LNCaP clone FGC (cell line): ENCODE measurements around the gene RAPGEF3.

Experiments used
- DNase-seq: peaks from one replicate; pipeline ENCODE4 v3.0.0-alpha.2; 2011; ENCODE audit warnings: low read depth
- H3K4me3 ChIP-seq: 2 replicates; pipeline ENCODE4 v1.5.1; 2011; ENCODE audit warnings: mild to moderate bottlenecking, low read depth, low read length, control low read depth
- CTCF ChIP-seq: IDR thresholded peaks from 2 replicates; pipeline ENCODE4 v1.5.1; 2012; ENCODE audit warnings: mild to moderate bottlenecking; ENCODE audit not compliant: control insufficient read depth, insufficient read depth; ENCODE audit errors: extremely low read depth

Gene RAPGEF3

DNA sequence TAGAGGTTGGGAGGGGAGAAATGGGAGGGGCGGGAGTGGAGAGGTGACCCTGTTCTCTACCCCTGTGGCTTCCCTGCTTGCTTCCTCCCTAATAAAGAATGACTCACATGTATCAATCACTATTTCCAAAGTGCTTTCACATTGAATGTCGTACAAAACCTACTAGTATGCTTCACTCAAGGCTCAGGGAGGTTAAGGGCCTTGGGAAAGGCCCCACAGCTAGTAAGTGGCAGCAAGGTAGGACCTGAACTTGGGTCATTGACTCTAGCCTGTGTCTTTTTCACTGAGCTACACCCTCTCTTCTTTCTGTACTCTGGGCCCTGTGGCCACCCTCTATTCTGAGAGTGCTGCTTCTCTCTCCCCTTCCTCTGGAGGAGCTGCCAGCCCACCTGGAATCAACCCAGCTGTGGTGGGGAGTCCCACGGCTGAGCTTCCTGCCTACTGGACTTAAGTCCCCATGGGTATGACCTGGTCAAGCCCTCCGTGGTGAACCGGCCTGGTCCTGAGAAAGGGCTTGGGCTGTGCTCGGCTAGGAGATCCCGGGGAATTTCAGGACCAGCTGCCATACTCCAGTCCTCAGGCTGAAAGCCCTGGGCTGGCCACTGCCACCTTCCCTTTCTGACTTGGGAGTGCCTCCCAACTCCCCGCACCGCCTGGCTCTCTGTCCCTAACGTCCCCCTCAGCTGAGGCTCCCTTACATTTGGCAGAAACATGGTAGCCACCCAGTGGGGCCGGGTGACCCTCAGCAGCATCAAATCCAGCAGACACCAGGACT lies 27.4 kb upstream of the RAPGEF3 start:
- no peak for TF ChIP-seq CTCF
- no peak for DNase-seq
- H3K4me3 ChIP-seq, result no peak overlapping the region

GRCh38 chr12:47785036-47785886 lies 26.6 kb upstream of the RAPGEF3 start:
- no peak overlapping the region for H3K4me3 ChIP-seq
- DNase-seq, result no peak
- no peak for TF ChIP-seq CTCF

DNA sequence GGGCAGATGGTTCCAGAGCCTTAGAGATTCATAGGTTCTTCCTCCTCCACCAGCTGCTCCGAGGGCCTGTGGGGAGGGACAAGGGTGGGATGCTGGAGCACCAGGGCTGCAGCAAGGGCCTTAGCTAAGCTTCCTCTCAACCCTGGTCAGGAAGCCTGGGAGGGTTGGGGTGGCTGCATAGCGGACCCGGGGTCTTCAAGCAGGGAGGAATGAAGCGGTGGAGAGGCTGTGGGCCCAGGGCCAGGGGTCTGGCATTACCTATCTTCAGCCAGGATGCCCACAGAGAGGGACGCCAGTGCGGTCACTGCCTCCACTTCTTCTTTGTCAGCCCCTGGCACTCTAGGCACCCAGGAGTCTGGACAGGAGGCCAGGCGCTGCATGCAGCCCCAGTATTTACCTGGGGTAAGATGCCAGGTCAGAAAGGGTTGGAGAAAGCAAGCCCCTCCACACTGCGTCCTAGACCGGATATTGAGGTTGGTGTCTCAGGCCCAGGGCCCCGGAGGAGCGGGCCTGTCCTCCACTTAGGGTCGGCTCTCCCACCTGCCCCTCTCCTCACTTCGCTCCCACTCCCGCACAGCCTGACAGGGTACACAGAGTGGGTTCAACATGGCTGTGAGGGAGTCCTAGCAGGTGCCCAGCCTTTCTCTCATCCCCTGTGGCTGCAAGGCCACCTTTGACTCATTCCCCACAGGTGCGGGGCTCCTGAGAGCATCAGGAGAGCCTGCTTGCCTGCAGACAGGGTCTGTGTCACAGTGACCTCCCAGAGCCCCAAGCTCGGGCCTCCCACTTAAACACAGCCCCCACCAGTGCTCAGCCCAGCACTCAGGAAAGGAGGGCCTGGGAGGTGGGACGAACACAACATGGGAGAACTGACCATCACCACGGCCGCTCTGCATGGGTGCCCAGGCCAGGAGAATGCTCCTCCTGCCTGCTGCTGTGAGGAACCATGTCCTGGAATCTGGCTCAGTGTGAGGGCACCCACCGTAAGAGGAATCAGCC lies 25.4 kb upstream of the RAPGEF3 start:
- H3K4me3 ChIP-seq, result no peak overlapping the region
- no peak for TF ChIP-seq CTCF
- no peak for DNase-seq

- no peak for TF ChIP-seq CTCF
- H3K4me3 ChIP-seq, result no peak overlapping the region
- no peak for DNase-seq
These were observed 24.5 kb upstream of the RAPGEF3 start for GRCh38 chr12:47783024-47783755.

DNA sequence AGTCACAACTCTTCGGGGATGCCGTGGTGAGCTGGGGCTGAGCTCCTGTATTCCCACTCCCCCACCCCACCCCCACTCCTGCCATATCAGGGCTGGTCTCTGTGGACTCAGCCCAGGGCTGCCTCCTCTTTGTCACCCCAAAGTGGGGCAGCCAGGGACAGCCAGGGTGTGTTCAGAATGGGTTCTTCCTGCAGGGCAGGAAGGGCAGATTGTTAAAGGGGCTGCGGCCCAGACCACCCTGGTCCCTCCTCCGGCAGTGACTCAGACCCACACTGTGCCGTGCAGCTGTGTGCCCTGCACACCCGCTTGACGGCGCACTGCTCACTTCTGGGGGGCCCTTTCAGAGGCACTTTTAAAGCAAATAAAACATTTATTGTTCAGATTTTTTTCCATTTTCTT lies 23.7 kb upstream of the RAPGEF3 start:
- DNase-seq, result no peak
- H3K4me3 ChIP-seq, result no peak overlapping the region
- TF ChIP-seq CTCF, result no peak
